ENCODE results near the gene CCND3.
"Not testable (repeated sequence)": the region's sequence is repeated elsewhere in the genome, so short reads cannot be mapped to it uniquely, and the experiment has no call there.

The CCND3 gene

DNA sequence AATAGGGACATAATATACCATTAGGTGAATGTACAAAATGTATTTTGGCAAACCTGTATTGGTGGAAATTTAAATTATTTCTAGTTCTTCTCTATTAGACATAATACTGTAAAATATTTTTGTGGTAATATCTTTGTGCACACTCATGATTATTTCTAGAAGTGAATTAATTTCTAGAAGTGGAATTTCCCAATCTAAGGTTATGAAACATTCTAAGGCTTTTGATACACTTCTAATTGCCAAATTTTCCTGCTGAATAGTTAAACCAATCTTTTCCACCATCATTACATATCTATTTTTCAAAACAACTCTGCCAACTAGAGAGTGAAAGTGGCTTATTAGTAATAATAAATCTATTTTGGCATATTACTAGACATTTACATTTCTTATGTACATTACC, 1.8 kb upstream of the CCND3 start:
- no peak for DNase-seq

DNA sequence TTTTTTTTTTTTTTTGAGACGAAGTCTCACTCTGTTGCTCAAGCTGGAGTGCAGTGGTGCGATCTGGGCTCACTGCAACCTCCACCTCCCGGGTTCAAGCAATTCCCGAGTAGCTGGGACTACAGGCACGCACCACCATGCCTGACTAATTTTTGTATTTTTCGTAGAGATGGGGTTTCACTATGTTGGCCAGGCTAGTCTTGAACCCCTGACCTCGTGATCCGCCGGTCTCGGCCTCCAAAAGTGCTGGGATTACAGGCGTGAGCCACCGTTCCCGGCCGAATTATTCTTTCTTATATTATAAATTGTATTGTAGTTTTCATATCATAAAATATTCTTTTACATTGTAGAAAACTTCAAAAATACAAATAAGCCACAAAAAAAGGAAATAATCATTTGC, 1.3 kb upstream of the CCND3 start:
- DNase-seq: not testable (repeated sequence)

DNA sequence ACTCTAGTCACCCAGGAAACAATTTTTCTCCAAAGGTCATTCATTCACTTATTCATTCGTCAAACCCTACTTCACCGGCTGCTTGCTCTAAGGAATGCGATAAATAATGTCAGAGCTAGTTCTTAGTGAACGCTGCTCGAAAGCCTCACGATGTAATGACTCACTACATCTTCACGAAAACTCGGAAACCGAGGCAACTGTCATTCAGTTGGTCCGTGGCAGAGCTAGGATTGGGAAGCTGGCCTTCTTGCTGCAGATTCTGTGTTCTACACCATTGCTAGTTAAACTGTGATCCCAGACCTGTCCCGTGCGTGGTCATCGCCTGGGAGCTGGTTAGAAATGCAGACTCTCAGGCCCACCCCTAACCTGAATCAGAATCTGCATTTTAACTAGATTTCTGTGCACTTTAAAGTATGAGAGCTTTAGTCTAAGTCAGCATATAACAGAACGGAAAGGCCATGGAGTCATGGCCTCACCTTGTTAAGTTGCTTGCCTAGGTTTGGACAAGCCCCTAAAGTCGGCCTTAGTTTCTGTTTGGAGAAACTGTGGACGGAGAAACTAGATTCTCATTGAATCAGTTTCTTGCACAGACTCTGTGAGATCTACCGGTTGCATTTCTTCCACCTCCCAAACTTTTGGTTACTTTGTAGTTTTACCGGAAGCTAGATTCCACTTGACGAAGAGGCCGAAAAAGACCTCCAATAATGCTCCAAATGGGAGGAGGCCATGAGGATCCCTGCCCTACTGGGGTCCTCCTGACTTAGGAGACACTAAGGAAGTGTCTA, 651 bp upstream of the CCND3 start:
- DNase-seq: no peak

GRCh38 chr6:41940759-41941279, 789 bp downstream of the CCND3 start:
- DNase-seq: peak; percentile 56

- no peak for DNase-seq
Measured at GRCh38 chr6:41939848-41940758, 1.5 kb downstream of the CCND3 start.

- no peak for DNase-seq
Measured at GRCh38 chr6:41939176-41939847, 2.3 kb downstream of the CCND3 start.

DNA sequence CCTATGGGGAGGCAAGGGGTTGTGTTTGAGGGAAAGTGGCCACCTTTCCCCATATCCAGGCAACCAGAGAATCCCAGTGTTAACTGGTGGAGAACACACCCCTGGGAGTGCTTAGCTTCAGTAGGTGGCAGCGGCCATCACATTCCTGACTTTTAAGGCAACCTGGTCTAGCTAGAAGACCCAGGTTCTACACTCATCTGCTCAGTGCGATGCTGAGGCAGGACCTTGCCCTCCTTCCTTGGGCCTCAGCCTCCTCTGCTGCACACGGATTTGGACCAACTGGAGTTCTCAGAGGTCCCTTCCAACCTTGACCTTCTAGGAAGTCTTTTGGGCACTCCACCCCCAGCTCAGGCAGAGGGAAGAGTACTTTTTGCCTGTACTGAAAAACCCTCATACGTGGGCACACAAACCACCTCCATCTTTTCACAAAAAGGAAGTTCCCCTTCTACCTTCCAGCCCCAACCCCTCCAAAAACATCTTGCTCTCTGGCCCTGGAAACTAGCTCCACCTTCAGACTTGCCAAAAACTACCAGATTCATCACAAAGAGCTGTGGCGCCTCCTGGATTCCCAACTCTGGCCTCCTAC, 2.9 kb downstream of the CCND3 start:
- no peak for DNase-seq

DNA sequence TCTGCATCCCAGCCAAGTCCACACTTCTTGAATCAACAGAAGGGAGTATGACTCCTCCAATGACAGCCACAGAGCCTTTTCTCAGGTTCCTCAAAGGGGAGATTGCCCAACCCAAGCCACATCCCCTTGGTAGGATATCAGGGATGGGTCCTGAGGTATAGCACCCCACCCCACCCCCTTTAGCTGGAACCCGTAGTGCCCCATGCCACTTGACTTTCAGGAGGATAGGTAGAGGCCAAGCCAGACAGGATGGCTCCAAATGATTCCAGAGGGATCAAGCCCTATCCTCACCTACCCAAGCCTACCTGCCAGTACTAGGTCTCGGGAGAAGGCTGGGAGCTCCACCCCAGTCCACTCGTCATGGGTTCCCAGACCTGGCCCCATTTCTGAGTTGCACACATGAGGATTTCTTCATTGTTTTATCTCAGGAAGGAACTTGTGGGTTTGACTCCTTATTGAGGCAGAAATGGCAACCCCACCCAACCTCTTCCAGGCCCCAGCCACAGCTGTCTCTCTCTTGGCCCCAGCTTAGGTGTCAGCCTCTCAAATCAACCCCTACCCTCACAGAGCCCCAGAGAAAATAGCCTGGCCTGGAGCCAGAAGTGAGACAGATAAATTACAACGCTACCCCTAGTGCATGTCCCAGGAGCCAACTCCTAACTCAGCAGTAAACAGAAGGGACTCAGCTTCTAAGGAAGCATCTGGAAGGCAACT, 3.6 kb downstream of the CCND3 start:
- DNase-seq: peak; percentile 71

DNA sequence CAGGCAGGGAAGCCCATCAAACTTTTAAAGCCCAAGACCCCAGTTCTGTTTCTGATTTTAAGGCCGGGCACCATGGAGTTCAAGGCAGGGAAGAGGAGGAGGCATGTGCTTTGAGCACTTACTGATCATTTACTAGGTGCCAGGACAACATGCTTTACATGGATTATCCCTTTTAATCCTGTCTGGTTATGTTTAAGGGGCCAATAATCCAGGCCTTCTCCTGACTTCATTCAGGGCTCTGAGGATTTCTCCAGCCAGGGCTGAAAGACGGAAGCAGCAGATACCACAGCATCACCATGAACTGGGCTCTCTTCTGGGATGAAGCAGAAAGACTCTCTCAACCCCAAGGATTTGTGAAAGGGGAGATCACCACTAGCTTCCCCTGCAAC, 4.1 kb downstream of the CCND3 start:
- no peak for DNase-seq

DNA sequence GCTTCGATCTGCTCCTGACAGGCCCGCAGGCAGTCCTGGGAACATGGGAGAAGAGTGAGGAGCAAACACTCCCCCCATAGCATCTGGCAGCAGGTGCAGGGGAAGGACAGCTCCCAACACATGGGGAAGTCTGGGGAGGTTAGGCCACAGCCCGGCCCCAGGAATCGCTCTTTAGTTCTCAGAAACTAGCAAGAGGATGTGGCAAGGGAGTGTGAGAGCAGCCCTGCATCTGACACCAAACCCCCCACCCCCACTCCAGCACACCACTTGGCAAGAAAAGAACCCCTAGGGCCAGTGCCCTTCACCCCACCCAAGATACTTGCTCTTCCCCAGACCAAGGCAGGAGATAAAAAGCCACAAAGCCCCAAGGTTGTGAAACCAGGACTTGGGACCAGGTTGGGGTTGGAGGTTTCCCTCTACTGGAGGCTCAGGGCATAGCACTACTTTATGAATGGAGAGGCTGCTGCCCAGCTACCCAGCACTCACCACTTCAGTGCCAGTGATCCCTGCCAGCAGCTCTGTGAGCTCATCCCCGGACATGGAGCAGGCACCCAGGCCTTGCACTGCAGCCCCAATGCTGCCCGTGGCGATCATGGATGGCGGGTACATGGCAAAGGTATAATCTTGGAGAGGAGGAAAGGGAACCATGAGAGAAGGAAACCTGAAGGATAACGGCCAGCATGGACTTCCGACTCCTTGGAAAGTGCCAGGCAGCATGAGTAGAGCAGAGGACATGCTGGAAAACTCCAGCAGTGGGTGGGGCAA, 5.4 kb downstream of the CCND3 start:
- peak; percentile 89 for DNase-seq

DNA sequence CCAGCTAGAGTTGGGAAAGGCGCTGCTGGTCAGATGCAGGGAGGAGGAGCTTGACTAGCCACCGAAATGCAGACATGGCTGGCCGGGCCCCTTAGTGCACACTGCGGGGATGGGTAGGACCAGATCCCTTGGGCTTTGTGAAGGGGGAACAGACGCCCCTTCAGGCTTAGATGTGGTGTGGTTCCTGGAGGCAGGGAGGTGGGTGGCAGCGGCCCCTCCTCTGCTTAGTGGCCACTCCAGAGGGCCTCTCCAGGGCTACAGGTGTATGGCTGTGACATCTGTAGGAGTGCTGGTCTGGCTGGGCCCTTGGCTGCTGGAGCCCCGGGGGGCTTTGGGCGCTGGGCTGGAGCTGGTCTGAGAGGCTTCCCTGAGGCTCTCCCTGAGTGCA, 5.9 kb downstream of the CCND3 start:
- no peak for DNase-seq

DNA sequence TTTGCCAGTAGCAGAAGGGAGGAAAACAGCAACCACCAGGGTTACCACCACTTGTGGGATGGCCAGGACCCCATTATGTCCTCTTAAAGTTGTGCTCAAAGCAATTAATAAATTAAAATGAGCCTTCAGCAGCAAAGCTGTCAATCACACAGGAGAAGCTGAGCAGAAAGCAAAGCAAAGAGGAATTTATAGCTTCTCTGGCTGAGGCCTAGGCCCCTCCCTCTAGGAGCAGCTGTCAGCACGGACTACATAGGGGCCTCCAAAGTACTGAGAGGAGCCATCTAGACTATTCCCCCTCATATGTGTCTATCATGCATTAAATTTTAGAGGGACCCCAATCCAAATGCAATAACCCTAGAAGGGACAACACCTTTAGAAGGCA, 6.4 kb downstream of the CCND3 start:
- no peak for DNase-seq

- no peak for DNase-seq
Measured at GRCh38 chr6:41934278-41935192, 7.1 kb downstream of the CCND3 start.

DNA sequence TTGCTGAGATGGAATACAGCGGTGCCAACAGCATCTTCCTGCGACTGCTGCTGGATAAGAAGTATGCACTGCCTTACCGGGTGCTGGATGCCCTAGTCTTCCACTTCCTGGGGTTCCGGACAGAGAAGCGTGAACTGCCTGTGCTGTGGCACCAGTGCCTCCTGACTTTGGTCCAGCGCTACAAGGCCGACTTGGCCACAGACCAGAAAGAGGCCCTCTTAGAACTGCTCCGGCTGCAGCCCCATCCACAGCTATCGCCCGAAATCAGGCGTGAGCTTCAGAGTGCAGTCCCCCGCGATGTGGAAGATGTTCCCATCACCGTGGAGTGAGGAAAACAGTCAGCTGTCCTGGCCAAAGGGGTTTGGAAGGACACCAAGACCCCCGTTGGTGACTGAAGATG, 9.2 kb downstream of the CCND3 start:
- no peak for DNase-seq

- no peak for DNase-seq
Measured at GRCh38 chr6:41931792-41932191, 9.8 kb downstream of the CCND3 start.

- DNase-seq: no peak
Measured at GRCh38 chr6:41929924-41930323, 11.7 kb downstream of the CCND3 start.

DNA sequence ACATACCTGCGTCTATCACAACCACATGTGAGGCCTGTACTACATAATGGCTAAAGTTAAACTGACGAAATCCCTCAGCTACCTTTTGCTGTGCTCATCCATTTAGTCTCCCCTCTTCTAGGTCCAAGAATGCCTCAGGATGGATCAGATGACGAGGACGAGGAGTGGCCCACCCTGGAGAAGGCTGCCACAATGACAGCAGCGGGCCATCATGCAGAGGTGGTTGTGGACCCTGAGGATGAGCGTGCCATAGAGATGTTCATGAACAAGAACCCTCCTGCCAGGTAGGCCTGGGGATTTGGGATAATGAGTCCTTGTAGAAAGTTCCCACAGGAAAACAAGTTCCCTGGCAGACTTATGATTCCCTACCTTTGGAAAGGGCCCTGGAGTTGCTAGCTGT, 14.4 kb downstream of the CCND3 start:
- DNase-seq: no peak

DNA sequence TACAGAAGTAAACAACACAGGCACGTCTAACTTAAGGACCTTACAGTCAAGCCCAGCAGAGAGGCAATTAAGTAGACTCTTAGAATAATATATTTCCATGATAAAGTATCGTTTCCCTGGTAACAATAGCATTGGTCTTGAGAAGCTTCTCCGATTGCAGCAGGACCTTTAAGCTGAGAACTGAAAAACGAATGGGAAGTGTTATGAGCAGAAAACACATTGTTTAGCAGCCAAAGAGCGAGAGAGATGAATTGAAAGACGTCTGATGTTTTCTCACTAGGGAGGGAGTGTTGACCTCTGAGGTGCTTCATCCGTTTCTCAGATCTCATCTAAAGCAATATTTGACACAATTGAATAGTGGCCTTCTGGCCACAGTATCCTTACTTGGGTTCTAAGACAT, 19.5 kb downstream of the CCND3 start:
- no peak for DNase-seq

GRCh38 chr6:41921712-41921998, 20.0 kb downstream of the CCND3 start:
- DNase-seq: no peak

- peak; percentile 96 for DNase-seq
Measured at GRCh38 chr6:41920921-41921711, 20.5 kb downstream of the CCND3 start, which contains the start of the genes BYSL and MED20. TSS of gene BYSL (plus strand) at chr6:41921499. CDS start at chr6:41921563, 64 bp downstream. TSS of gene MED20 (minus strand) at chr6:41921139. CDS start at chr6:41921018, 121 bp downstream.

Measured in CD4-positive, alpha-beta T cell treated with Interleukin-10 for 1 hour (primary cell).